ENCODE data around the gene ZNF471.

DNA sequence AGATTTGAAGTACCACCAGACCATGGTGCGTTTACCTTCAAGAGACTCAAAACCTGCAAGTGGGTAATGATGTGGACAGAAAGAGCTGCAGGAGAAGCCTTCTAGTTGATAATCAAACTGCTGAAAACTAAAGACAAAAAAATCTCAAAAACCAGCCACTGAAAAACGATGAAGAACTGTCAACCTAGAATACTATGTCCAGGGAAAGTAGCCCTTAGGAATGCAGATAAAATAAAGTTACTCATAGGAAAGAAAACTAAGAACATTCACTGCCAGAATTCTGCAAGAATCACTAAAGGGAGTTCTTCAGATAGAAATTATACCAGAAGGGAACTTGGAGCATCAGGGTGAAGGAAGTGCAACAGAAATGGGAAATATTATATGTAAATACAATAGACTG is 64.9 kb downstream of the ZNF471 start:
- TF ChIP-seq, protein P1, sequence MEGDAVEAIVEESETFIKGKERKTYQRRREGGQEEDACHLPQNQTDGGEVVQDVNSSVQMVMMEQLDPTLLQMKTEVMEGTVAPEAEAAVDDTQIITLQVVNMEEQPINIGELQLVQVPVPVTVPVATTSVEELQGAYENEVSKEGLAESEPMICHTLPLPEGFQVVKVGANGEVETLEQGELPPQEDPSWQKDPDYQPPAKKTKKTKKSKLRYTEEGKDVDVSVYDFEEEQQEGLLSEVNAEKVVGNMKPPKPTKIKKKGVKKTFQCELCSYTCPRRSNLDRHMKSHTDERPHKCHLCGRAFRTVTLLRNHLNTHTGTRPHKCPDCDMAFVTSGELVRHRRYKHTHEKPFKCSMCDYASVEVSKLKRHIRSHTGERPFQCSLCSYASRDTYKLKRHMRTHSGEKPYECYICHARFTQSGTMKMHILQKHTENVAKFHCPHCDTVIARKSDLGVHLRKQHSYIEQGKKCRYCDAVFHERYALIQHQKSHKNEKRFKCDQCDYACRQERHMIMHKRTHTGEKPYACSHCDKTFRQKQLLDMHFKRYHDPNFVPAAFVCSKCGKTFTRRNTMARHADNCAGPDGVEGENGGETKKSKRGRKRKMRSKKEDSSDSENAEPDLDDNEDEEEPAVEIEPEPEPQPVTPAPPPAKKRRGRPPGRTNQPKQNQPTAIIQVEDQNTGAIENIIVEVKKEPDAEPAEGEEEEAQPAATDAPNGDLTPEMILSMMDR (IDR thresholded peaks at IDR 0.05 in 4 of 5, conservative IDR thresholded peaks at IDR 0.05 in 1 of 5) = no peak
- TF ChIP-seq POLR2A (IDR thresholded peaks at IDR 0.05) = no peak
